ENCODE data around the gene KIAA0408.

DNA sequence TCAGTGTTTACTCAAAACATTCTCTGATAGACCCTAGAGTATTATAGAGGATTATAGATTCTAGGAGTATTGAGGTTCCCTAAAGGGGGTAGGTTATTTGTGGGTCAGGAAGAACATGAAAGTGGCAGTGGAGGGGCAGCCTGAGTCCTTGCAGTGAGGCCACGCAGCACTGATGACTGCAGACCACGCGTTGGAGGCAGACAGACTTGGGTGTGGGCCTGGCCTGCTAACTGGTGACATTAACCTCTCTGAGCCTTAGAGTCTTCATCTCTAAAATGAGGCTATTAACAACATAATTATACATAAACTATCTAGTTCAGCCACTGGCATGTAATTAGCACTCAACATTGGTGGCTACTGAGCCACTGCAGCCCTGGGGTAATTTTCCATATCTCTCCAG, 43.8 kb upstream of the KIAA0408 start:
- TF ChIP-seq EZH2phosphoT487 (conservative IDR thresholded peaks at IDR 0.05; ENCODE audit: low read length): no peak
- no peak for TF ChIP-seq CTCF (IDR thresholded peaks at IDR 0.05; ENCODE audit: insufficient read depth, low read length, poor library complexity, severe bottlenecking)
